ENCODE measurements around the gene RABGAP1L. TPM values are rescaled to one million over a fixed set of nuclear protein-coding genes. Genes with fewer than 3 reads are reported as not detected.
"Not testable (repeated sequence)": the region's sequence is repeated elsewhere in the genome, so short reads cannot be mapped to it uniquely, and the experiment has no call there.

The RABGAP1L gene
- total RNA-seq, 2 experiments from 2014 or later, result 38.2 to 44.2 TPM

DNA sequence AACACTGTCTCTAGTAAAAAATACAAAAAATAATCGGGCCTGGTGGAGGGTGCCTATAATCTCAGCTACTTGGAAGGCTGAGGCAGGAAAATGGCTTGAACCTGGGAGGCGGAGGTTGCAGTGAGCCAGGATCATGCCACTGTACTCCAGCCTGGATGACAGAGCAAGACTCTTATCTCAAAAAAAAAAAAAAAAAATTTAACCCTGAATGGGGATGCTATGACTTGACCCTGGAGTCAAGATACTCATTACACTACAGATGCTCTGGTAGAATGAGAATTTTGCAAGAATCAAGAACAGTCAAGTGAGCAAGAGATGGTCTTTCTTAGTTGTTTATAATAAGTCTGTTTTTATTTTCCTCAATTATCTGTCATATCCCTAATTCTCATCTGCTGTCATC is 542.2 kb downstream of the RABGAP1L start:
- no peaks in the 10 kb centered on the region for H3K9me3 Mint-ChIP-seq (ENCODE audit: insufficient read depth)
- H3K27ac Mint-ChIP-seq, result no peak overlapping the region
- ChIA-PET POLR2A (no interaction called here), CTCF (no interaction called here)
- ATAC-seq (no peak), DNase-seq (no peak)
- no peaks in the 10 kb centered on the region for H3K4me1 Mint-ChIP-seq (ENCODE audit: low read depth)
- H3K36me3 Mint-ChIP-seq (ENCODE audit: low read depth), result no peaks in the 10 kb centered on the region
- H3K4me3 Mint-ChIP-seq, result no peak overlapping the region
- H3K27me3 Mint-ChIP-seq (ENCODE audit: low read depth), result no peaks in the 10 kb centered on the region

DNA sequence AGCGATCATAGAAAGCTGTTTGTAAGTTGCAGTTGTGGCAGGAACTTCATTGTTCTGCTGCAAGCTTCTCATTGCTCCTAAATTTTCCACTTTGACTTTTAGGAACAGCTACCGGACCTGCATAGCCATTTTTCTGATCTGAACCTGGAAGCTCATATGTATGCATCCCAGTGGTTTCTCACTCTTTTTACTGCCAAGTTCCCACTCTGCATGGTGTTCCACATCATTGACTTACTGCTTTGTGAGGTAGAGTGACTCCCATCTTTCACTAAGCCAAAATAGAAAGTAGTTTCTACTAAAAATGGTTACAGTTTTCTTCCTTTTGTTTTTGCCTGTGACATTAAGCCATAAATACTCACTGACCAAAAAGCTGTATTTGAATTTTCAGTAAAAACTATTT is 542.7 kb downstream of the RABGAP1L start:
- no peak overlapping the region for H3K4me3 Mint-ChIP-seq
- POLR2A ChIA-PET, result no interaction called here
- no peak overlapping the region for H3K27ac Mint-ChIP-seq
- no peaks in the 10 kb centered on the region for H3K9me3 Mint-ChIP-seq (ENCODE audit: insufficient read depth)
- ATAC-seq, result no peak
- H3K36me3 Mint-ChIP-seq (ENCODE audit: low read depth), result no peaks in the 10 kb centered on the region
- H3K27me3 Mint-ChIP-seq (ENCODE audit: low read depth), result no peaks in the 10 kb centered on the region
- no peak for DNase-seq
- CTCF ChIA-PET, result no interaction called here
- no peaks in the 10 kb centered on the region for H3K4me1 Mint-ChIP-seq (ENCODE audit: low read depth)

DNA sequence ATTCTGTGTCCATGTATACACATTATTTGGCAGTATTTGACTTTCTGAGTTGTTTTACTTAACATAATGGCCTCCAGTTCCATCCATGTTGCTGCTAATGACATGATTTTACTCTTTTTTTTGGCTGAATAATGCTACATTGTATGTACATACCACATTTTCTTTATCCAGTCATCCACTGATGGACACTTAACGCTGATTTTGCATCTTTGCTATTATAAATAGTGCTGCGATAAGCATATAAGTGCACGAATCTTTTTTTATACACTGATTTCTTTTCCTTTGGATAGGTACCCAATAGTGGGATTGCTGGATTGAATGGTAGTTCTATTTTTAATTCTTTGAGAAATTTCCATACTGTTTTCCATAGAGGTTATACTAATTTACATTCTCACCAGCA is 544.0 kb downstream of the RABGAP1L start:
- Mint-ChIP-seq H3K4me1 (ENCODE audit: low read depth) (no peaks in the 10 kb centered on the region), H3K36me3 (ENCODE audit: low read depth) (peaks cover 7% of the 10 kb centered on the region), H3K27ac (no peak overlapping the region), H3K9me3 (ENCODE audit: insufficient read depth) (peaks cover 4% of the 10 kb centered on the region), H3K4me3 (no peak overlapping the region), H3K27me3 (ENCODE audit: low read depth) (no peaks in the 10 kb centered on the region)
- ChIA-PET POLR2A (no interaction called here), CTCF (no interaction called here)
- DNase-seq (no peak), ATAC-seq (no peak)

DNA sequence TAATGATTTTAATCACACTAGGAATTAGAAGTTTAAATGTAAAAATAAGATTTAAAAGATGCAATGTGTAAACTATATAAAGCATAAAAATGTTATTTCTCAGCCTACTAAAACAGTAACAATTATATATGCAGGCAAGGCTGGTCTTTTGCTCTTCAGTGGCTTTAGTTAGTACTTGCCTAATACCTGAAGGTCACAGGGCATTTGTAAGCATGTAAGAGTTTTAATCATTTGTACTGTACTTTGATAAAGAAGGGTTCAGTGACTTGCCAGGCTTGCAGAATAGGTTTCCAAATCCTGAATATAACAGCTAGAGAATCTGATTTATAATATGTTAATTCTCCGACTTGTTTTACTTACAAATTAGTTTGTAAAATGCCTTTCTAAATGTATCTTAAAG is 545.0 kb downstream of the RABGAP1L start:
- Mint-ChIP-seq H3K4me3 (no peak overlapping the region), H3K27ac (no peak overlapping the region), H3K27me3 (ENCODE audit: low read depth) (no peaks in the 10 kb centered on the region), H3K36me3 (ENCODE audit: low read depth) (peaks cover 7% of the 10 kb centered on the region), H3K9me3 (ENCODE audit: insufficient read depth) (peaks cover 4% of the 10 kb centered on the region), H3K4me1 (ENCODE audit: low read depth) (no peaks in the 10 kb centered on the region)
- ChIA-PET POLR2A (no interaction called here), CTCF (no interaction called here)
- ATAC-seq (no peak), DNase-seq (no peak)

DNA sequence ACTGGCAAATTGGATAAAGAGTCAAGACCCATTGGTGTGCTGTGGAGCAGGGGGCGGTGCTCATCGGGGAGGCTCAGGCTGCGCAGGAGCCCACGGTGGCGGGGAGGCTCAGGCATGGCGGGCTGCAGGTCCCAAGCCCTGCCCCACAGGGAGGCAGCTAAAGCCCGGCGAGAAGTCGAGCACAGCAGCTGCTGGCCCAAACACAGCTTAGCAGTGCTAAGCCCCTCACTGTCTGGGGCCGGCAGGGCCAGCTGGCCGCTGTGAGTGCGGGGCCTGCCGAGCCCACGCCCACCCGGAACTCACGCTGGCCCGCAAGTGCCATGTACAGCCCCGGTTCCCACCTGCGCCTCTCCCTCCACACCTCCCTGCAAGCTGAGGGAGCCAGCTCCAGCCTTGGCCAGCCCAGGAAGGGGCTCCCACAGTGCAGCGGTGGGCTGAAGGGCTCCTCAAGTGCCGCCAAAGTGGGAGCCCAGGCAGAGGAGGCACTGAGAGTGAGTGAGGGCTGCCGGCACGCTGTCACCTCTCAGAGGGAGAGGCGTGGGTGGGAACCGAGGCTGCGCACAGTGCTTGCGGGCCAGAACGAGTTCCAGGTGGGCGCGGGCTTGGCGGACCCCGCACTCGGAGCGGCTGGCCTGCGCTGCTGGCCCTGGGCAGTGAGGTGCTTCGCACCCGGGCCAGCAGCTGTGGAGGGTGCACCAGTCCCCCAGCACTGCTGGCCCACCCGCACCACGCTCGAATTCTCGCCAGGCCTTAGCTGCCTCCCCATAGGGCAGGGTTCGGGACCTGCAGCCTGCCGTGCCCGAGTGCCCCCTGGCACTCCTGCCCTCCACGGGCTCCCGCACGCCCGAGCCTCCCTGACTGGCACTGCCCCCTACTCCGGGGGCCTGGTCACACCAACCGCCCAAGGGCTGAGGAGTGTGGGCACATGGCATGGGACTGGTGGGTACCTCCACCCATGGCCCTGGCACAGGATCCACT is 551.8 kb downstream of the RABGAP1L start:
- no peak overlapping the region for H3K4me3 Mint-ChIP-seq
- peaks cover 4% of the 10 kb centered on the region for H3K9me3 Mint-ChIP-seq (ENCODE audit: insufficient read depth)
- H3K36me3 Mint-ChIP-seq (ENCODE audit: low read depth), result peaks cover 12% of the 10 kb centered on the region
- H3K27ac Mint-ChIP-seq, result no peak overlapping the region
- no peaks in the 10 kb centered on the region for H3K4me1 Mint-ChIP-seq (ENCODE audit: low read depth)
- no peak for ATAC-seq
- ChIA-PET POLR2A (no interaction called here), CTCF (no interaction called here)
- H3K27me3 Mint-ChIP-seq (ENCODE audit: low read depth), result no peaks in the 10 kb centered on the region
- no peak for DNase-seq

DNA sequence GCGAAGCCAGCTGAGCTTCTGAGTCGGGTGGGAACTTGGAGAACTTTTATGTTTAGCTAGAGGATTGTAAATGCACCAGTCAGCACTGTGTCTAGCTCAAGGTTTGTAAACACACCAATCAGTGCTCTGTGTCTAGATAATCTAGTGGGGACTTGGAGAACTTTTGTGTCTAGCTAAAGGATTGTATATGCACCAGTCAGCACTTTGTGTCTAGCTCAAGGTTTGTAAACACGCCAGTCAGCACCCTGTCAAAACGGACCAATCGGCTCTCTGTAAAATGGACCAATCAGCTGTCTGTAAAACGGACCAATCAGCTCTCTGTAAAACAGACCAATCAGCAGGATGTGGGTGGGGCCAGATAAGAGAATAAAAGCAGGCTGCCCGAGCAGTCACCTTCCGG is 552.5 kb downstream of the RABGAP1L start:
- H3K27me3 Mint-ChIP-seq (ENCODE audit: low read depth); CTCF ChIA-PET; ATAC-seq; POLR2A ChIA-PET; H3K4me1 Mint-ChIP-seq (ENCODE audit: low read depth); H3K4me3 Mint-ChIP-seq; H3K9me3 Mint-ChIP-seq (ENCODE audit: insufficient read depth); H3K27ac Mint-ChIP-seq; DNase-seq: not testable (repeated sequence)
- H3K36me3 Mint-ChIP-seq (ENCODE audit: low read depth), result peaks cover 12% of the 10 kb centered on the region

DNA sequence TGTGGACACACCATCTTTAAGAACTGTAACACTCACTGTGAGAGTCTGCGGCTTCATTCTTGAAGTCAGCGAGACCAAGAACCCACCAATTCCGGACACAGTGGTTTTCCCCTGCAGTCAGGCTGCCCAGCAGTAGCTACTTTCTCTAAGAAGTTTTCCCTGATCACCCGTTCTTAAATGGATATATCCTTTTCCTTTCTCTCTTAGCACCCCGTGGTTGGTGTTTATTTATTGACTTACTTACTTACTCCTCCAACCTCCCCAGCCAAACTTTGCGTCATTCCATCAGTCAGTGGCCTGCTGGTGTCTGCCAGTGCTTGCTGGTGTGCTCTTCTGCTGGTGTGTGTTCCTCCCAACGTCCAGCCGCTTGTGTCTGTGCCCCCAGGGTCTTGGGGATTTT is 553.2 kb downstream of the RABGAP1L start:
- CTCF ChIA-PET, result no interaction called here
- POLR2A ChIA-PET, result no interaction called here
- ATAC-seq, result no peak
- Mint-ChIP-seq H3K36me3 (ENCODE audit: low read depth) (peaks cover 11% of the 10 kb centered on the region), H3K27ac (no peak overlapping the region), H3K4me3 (no peak overlapping the region), H3K4me1 (ENCODE audit: low read depth) (no peaks in the 10 kb centered on the region), H3K27me3 (ENCODE audit: low read depth) (no peaks in the 10 kb centered on the region), H3K9me3 (ENCODE audit: insufficient read depth) (peaks cover 4% of the 10 kb centered on the region)
- no peak for DNase-seq

DNA sequence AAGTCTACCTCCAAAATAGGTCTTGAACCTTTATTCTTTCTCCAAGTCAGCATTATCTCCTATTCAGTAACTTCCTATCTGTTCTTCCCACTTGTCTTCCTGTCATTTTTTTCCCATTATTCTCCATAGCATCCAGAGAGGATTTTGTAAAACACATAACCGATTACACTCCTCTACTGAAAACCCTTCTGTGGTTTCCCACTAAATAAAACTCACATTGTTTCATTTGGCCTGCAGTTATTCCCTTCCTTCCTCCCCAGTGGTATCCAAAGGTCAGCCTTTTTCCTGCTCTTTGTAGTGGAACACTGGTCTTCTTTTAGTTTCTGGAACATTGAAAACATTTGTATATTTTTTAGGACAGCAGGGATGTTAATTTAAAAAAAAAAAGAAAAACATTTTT is 554.5 kb downstream of the RABGAP1L start:
- H3K9me3 Mint-ChIP-seq (ENCODE audit: insufficient read depth), result no peaks in the 10 kb centered on the region
- H3K27ac Mint-ChIP-seq, result no peak overlapping the region
- H3K27me3 Mint-ChIP-seq (ENCODE audit: low read depth), result no peaks in the 10 kb centered on the region
- ATAC-seq (no peak), DNase-seq (no peak)
- ChIA-PET POLR2A (no interaction called here), CTCF (no interaction called here)
- H3K4me1 Mint-ChIP-seq (ENCODE audit: low read depth), result no peaks in the 10 kb centered on the region
- peaks cover 5% of the 10 kb centered on the region for H3K36me3 Mint-ChIP-seq (ENCODE audit: low read depth)
- H3K4me3 Mint-ChIP-seq, result no peak overlapping the region

DNA sequence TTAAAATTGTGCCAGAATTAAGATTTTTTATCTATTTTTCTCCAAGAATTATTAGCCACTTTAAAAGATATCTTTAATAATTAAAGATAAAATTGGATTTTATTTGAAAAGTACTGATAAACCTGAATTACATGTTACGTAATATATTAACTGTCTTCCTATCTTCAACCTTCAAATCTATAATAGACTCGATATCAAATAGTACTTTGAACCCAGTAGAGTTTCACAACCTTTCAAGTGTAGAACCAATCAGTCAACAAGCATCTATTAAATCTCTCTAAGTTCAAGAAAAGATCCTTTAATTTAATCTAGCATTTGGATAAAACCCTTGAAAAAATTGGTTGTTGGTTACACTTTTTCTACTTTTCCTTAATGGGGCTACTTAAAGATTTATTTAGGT is 559.9 kb downstream of the RABGAP1L start:
- H3K4me1 Mint-ChIP-seq (ENCODE audit: low read depth), result no peaks in the 10 kb centered on the region
- ChIA-PET CTCF (no interaction called here), POLR2A (no interaction called here)
- ATAC-seq (no peak), DNase-seq (no peak)
- H3K27ac Mint-ChIP-seq, result no peak overlapping the region
- H3K9me3 Mint-ChIP-seq (ENCODE audit: insufficient read depth), result no peaks in the 10 kb centered on the region
- H3K4me3 Mint-ChIP-seq, result no peak overlapping the region
- H3K36me3 Mint-ChIP-seq (ENCODE audit: low read depth), result no peaks in the 10 kb centered on the region
- no peaks in the 10 kb centered on the region for H3K27me3 Mint-ChIP-seq (ENCODE audit: low read depth)

DNA sequence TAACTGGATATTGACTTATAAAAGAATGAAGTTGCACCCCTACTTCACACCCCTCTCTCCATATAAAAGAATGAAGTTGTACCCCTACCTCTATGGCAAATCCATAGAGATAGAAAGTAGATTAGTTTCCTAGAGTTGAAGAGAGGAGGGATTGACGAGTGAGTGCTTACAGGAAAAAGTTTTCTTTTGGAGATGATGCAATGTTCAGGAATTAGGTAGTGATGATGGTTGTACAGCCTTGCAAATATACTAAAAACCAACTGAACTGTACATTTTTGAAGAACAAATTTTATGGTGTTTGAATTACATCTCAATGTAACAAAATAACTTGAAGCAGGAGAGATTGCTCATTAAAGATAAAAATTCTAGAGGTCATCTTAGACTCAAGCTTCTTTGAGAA is 561.3 kb downstream of the RABGAP1L start:
- ChIA-PET POLR2A (no interaction called here), CTCF (no interaction called here)
- H3K4me3 Mint-ChIP-seq, result no peak overlapping the region
- no peaks in the 10 kb centered on the region for H3K9me3 Mint-ChIP-seq (ENCODE audit: insufficient read depth)
- H3K27ac Mint-ChIP-seq, result no peak overlapping the region
- no peak for ATAC-seq
- no peak for DNase-seq
- H3K36me3 Mint-ChIP-seq (ENCODE audit: low read depth), result no peaks in the 10 kb centered on the region
- no peaks in the 10 kb centered on the region for H3K4me1 Mint-ChIP-seq (ENCODE audit: low read depth)
- H3K27me3 Mint-ChIP-seq (ENCODE audit: low read depth), result no peaks in the 10 kb centered on the region

DNA sequence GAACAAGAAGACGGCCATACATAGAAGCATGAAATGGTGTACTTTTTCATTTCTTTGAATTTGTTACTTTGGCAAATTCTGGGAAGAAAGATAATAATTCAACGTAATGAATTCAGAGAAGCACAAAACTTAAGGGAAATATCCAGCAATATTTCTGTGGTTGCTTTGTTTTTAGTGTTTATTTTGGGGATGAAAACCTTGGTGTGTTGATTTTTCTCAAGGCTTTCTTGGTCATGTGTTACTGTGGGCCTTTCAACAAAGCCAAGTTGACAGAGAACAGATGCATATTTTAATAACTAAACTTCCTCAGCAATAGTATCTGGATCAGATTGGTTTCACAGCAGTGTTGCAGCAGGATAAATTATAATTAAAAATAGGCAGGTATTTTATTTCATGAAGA is 561.9 kb downstream of the RABGAP1L start:
- POLR2A ChIA-PET, result no interaction called here
- DNase-seq (no peak), ATAC-seq (no peak)
- CTCF ChIA-PET, result no interaction called here
- no peak overlapping the region for H3K4me3 Mint-ChIP-seq
- no peaks in the 10 kb centered on the region for H3K9me3 Mint-ChIP-seq (ENCODE audit: insufficient read depth)
- no peaks in the 10 kb centered on the region for H3K27me3 Mint-ChIP-seq (ENCODE audit: low read depth)
- no peaks in the 10 kb centered on the region for H3K36me3 Mint-ChIP-seq (ENCODE audit: low read depth)
- H3K27ac Mint-ChIP-seq, result no peak overlapping the region
- H3K4me1 Mint-ChIP-seq (ENCODE audit: low read depth), result no peaks in the 10 kb centered on the region

DNA sequence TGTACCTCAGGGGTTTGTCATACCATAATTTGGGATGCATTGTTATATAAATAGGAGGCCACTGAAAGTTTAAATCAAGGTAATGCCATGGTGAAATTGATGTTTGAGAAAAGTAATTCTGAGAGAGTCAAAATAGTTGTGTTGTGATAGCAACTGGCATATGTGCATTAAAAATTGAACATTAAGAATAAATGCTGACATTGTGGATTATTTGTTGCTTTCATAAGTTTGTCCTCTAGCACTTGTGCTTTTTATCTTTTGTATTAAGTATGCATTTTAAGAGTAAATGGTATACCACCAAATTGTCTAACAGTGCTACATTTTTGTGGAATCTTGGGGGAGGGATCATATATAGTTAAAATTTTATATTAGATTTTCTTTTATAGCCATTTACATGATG is 564.5 kb downstream of the RABGAP1L start:
- CTCF ChIA-PET, result no interaction called here
- H3K4me1 Mint-ChIP-seq (ENCODE audit: low read depth), result no peaks in the 10 kb centered on the region
- DNase-seq (no peak), ATAC-seq (no peak)
- H3K27ac Mint-ChIP-seq, result no peak overlapping the region
- no peaks in the 10 kb centered on the region for H3K36me3 Mint-ChIP-seq (ENCODE audit: low read depth)
- no peaks in the 10 kb centered on the region for H3K9me3 Mint-ChIP-seq (ENCODE audit: insufficient read depth)
- H3K4me3 Mint-ChIP-seq, result no peak overlapping the region
- H3K27me3 Mint-ChIP-seq (ENCODE audit: low read depth), result no peaks in the 10 kb centered on the region
- POLR2A ChIA-PET, result no interaction called here

DNA sequence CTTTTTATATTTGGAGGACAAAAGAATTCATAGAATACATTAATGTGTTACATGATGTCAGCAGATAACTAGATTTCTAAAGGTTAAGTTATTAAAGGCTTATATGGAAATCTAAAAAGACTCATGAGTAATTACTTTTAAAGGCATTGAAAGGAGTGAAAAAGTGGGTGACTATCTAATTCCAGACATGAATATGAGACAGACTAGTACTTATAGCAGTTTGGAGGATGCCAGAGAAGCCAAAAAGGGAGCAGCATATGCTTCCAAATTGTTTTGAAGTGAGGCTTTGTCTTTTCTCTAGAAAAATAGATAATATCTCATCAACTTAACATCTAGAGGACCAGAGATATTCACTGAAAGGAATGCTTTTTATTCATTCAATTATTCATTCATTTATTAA is 564.9 kb downstream of the RABGAP1L start:
- Mint-ChIP-seq H3K27ac (no peak overlapping the region), H3K9me3 (ENCODE audit: insufficient read depth) (no peaks in the 10 kb centered on the region), H3K27me3 (ENCODE audit: low read depth) (no peaks in the 10 kb centered on the region), H3K4me3 (no peak overlapping the region), H3K4me1 (ENCODE audit: low read depth) (no peaks in the 10 kb centered on the region), H3K36me3 (ENCODE audit: low read depth) (no peaks in the 10 kb centered on the region)
- POLR2A ChIA-PET, result no interaction called here
- no peak for DNase-seq
- no peak for ATAC-seq
- CTCF ChIA-PET, result interaction anchor here (5.2 kb wide), 1 partner anchor 462 kb away, joined by 51 read pairs; no protein-coding TSS in a partner anchor

Measured in activated CD8-positive, alpha-beta T cell treated with anti-CD3 and anti-CD28 coated beads, Interleukin-2, amount 10 ng/mL, durations not matched to agents 7 days and 5 days (primary cell).